GM12892 (cell line): ENCODE results near the gene CRYGS.

Experiments
- POLR2A ChIP-seq: IDR thresholded peaks from 2 replicates; pipeline ENCODE4 v1.6.1; 2011; ENCODE audit warnings: low read depth, low read length, control low read depth
- POLR2AphosphoS5 ChIP-seq: IDR thresholded peaks from 2 replicates; pipeline ENCODE4 v1.6.1; 2011; ENCODE audit warnings: low read depth, low read length, control low read depth
- TAF1 ChIP-seq: IDR thresholded peaks from 2 replicates; pipeline ENCODE4 v1.6.1; 2011; ENCODE audit warnings: low read depth, mild to moderate bottlenecking, control low read depth, low read length, borderline replicate concordance

DNA sequence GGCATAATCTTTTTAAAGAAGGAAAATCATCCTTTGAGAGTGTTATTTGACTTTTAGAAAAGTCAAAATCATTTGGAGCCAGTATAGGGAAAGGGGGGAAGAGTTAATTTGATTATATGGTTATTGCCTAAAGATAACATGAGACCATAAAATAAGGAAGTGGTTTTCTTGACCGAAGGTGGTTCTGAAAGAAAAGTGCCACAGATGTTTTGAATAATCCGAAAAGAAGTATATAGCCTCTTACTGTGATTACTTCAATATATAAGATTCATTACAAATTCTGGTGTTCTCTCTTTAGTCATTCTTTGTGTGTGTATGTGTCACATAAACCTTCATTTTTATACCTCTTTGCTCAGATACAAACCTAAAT lies 27.4 kb upstream of the CRYGS start:
- TF ChIP-seq POLR2A (no peak), TAF1 (no peak), POLR2AphosphoS5 (no peak)
